ENCODE measurements around the gene TTYH3.

GRCh38 chr7:2663960-2664359, 32.2 kb downstream of the TTYH3 start:
- TF ChIP-seq, protein P1, sequence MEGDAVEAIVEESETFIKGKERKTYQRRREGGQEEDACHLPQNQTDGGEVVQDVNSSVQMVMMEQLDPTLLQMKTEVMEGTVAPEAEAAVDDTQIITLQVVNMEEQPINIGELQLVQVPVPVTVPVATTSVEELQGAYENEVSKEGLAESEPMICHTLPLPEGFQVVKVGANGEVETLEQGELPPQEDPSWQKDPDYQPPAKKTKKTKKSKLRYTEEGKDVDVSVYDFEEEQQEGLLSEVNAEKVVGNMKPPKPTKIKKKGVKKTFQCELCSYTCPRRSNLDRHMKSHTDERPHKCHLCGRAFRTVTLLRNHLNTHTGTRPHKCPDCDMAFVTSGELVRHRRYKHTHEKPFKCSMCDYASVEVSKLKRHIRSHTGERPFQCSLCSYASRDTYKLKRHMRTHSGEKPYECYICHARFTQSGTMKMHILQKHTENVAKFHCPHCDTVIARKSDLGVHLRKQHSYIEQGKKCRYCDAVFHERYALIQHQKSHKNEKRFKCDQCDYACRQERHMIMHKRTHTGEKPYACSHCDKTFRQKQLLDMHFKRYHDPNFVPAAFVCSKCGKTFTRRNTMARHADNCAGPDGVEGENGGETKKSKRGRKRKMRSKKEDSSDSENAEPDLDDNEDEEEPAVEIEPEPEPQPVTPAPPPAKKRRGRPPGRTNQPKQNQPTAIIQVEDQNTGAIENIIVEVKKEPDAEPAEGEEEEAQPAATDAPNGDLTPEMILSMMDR (IDR thresholded peaks at IDR 0.05 in 8 of 11, conservative IDR thresholded peaks at IDR 0.05 in 3 of 11) = no peak
- TF ChIP-seq POLR2A (IDR thresholded peaks at IDR 0.05) = no peak

Measured in spleen (tissue), 7 donors.